GM19452 (cell line): ENCODE results near the gene SMG5.
"Not testable (repeated sequence)": the region's sequence is repeated elsewhere in the genome, so short reads cannot be mapped to it uniquely, and the experiment has no call there.

ENCODE experiments used
- ATAC-seq: cut with Tn5 transposase; IDR thresholded peaks from one replicate; pipeline ENCODE4 v1.9.1; 2021; ENCODE audit not compliant: unreplicated experiment

Gene SMG5

DNA sequence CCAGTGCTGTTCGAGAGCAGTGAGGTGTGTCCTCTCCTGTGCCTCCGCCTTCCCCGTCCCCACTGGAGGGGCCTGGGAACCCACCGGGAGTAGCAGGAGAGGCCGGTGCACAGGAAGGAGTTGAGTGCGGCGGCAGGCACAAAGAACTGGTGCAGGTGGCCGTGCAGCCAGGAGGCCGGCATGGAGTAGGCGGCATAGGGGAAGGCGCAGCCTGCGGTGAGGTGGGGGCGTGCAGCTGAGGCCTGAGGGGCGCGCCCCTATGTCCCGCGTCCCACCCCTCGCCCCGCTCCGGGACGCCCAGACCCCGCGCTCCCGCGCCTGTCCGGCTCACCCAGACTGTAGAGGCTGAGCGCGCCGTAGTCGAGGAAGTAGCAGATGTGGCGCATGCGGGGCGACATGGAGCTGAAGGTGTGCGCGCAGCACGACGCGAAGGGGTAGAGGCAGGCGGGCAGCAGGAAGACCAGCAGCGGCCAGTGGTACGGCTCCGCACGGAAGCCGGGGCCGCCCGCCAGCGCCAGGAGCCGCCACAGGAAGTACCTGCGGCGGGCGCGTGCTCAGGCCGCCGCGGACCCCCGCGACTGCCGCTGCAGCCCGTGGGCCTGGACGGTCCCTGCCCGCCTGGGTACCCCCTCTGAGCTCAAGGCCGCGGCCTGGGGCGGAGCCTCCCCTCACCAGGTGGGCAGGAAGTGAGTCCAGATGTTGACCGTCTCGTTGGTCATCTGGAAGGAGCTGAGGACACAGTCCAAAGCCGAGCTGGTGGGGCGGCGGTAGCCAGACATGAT lies 37.0 kb downstream of the SMG5 start:
- ATAC-seq = no peak

DNA sequence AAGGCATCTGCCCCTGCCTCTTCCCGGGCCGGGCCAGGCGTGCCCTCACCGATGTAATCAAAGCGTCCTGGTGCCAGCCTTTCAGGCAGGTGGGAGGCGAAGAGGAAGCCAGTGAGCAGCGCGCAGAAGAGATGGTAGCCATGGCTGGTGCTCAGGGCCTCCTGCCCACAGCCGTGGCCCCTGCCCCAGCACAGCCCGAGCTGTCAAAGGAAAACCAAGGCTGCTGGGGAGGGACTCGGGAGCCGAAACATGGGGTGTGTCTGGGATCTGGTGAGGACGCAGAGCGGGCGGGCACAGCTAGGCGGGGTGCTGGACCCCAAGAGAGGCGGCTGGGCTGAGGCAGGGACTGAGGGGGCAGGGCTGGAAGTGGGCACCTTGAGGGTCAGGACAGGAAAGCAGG lies 37.9 kb downstream of the SMG5 start:
- no peak for ATAC-seq

DNA sequence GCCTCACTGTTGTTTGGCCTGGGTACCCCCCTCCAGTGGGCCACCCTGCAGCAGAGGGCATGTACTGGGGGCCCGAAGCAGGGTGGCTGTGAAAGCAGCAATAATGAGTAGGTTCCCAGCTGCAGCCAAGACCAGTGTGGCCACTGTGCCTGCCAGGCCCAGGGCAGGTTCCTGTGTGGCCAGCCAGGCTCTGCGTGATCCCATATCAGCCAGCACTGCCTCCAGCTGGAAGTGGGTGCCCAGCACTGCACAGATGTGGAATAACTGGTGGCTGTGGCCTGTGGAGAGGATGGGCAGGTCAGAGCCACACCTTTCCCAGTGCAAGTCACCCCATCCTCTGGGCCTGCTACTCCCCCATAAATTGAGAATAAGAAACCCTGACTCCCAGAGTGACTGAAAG lies 38.5 kb downstream of the SMG5 start:
- ATAC-seq = no peak

DNA sequence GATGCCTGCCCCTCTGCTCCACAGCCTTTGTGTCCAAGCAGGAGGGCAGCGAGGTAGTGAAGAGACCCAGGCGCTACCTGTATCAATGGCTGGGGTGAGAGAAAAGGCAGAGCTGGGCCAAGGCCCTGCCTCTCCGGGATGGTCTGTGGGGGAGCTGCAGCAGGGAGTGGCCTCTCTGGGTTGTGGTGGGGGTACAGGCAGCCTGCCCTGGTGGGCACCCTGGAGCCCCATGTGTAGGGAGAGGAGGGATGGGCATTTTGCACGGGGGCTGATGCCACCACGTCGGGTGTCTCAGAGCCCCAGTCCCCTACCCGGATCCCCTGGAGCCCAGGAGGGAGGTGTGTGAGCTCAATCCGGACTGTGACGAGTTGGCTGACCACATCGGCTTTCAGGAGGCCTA lies 39.9 kb downstream of the SMG5 start:
- ATAC-seq = no peak

DNA sequence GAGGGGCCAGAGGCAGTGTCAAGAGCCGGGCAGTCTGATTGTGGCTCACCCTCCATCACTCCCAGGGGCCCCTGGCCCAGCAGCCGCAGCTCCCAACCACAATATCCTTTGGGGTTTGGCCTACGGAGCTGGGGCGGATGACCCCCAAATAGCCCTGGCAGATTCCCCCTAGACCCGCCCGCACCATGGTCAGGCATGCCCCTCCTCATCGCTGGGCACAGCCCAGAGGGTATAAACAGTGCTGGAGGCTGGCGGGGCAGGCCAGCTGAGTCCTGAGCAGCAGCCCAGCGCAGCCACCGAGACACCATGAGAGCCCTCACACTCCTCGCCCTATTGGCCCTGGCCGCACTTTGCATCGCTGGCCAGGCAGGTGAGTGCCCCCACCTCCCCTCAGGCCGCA lies 40.7 kb downstream of the SMG5 start, which contains the start of gene BGLAP:
BGLAP (plus strand) TSS at position 259 of the 400 bp plus-strand sequence; CDS start at position 307, 48 bp downstream.
- ATAC-seq = no peak

DNA sequence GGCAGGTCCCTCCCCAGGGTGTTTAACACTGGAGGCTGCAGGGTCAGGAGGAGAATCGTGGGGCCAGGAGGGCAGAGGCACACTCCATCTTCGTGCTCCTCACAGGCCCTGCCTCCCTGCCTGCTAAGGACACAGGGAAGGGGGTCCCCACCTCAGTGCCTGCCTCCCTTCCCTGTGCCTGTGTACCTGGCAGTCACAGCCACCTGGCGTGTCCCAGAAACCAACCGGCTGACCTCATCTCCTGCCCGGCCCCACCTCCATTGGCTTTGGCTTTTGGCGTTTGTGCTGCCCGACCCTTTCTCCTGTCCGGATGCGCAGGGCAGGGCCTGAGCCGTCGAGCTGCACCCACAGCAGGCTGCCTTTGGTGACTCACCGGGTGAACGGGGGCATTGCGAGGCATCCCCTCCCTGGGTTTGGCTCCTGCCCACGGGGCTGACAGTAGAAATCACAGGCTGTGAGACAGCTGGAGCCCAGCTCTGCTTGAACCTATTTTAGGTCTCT lies 41.3 kb downstream of the SMG5 start:
- ATAC-seq = no peak

DNA sequence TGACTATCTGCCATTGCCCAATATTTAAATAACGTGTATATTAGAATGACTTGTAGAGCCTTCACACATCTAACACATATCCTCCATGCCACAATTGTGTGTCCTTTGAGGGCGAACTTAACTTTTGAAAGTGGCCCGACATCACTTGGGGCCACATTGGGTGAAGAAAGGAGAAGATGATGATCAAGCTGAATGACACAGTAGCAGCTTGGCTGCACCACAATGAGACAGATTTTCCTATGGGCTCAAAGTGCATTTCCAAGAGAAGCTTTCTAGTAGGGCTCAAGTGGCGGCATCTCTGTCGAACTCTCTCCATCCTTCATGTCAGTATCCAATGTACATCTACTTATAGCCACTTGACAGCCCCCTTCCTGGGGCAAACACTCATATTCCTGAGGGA lies 44.4 kb downstream of the SMG5 start:
- no peak for ATAC-seq

DNA sequence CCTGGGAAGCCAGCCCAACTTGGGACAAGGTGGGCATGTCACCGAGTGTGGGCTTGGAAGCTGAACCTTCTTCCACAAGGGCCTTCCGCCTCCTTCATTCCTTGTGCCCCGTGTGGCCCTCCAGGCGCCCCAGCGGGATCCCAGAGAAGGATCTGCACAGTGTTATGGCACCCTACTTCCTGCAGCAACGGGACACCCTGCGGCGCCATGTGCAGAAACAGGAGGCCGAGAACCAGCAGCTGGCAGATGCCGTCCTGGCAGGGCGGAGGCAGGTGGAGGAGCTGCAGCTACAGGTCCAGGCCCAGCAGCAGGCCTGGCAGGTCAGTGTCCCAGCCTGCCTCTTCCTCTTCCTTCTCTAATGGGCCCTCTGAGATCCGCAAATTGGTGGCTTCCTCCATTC lies 46.5 kb downstream of the SMG5 start:
- no peak for ATAC-seq

DNA sequence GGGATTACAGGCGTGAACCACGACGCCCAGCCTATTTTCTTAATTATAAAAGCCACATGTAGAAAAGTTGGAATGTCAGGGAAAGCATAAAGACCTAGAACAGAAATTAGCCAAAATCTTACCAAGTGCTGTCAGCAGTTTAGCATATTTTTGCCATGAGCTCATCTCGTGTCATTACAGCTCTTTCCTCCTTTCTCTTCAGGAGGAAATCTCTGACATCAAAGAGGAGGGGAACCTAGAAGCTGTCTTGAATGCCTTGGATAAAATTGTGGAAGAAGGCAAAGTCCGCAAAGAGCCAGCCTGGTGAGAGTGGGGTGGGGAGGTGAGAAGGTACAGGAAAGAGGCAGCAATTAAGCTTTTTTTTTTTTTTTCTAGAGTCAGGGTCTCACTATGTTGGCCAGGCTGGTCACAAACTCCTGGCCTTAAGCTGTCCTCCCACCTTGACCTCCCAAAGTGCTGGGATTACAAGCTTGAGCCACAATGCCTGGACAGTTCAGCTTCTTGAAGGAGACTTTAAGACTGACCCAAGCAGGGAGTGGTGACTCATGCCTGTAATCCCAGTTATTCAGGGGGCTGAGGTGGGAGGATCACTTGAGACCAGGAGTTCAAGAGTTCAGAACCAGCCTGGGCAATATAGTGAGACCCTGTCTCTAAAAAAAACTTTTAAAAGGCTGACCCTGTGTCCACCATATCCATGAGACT lies 49.0 kb downstream of the SMG5 start:
- ATAC-seq = no peak

DNA sequence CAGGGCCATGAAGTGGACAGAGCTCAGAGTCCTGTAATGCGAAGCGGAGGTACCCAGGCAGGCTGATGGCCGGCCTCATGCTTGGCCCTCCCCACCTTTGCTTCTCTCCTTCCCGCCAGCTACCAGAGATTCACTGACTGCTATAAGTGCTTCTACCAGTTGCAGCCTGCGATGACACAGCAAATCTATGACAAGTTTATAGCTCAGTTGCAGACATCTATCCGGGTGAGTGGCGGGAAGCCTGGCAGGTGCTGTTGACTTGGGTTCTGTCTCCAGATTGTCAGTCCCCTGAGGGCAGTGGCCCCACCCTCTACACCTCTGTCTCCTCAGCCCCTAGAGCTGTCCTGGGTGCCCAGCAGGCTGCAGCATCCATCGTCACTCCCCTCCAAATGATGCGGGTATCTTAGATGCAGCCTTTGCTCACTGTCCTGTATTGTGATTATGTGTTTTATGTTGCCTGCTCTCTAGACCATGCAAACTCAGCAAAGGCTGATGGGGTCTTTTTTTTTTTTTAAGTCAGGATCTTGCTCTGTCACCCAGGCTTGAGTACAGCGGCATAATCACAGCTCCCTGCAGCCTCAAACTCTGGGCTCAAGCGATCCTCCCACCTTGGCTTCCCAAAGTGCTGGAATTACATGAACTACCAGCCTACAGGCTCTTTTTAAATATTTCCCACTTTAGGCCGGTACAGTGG lies 50.3 kb downstream of the SMG5 start:
- ATAC-seq = no peak

DNA sequence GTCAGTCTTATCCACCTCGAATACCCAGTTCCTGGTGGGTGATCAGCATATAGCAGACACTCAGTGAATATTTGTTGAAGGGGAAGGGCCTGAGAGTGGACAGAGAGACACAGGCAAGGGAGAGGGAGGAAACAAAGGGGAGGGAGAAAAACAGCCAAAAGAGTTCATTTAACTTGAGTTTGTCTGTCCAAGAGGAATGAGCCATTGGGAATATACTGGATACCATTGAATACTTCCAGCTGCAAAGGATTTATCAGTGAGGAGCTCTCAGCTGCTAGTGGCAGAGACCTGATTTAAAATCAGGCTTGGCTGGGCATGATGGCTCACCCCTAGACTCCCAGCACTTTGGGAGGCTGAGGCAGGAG lies 52.2 kb downstream of the SMG5 start:
- ATAC-seq = no peak

DNA sequence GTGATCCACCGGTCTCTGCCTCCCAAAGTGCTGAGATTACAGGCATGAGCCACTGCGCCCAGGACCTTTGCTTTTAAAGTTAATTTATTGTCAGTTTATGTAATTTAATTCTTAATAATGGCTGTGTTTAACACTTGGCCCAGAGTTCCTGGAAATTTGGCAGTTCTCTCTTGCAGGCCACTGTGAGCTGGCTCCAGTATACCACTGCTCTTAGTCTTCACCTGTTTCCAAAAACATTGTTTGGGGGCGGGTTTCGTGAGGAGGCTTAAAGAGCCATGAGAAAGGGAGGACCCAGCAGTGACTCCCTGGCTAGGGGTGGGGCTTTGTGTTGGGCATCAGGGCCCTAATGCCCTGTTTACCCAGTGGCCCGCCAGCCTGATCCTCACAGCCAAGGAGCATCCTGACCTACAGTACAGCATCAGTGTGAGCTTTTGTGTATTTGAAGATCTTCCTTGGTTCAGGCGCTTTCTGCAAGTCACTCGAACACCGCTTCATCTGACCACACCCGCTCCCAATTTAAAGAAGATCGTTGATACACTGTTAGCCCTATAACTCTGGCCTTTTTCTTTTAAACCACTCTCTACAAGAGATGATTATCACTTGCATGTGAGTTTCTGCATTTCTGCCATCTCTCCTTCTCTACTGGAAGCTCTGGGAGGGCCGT lies 52.7 kb downstream of the SMG5 start:
- no peak for ATAC-seq

DNA sequence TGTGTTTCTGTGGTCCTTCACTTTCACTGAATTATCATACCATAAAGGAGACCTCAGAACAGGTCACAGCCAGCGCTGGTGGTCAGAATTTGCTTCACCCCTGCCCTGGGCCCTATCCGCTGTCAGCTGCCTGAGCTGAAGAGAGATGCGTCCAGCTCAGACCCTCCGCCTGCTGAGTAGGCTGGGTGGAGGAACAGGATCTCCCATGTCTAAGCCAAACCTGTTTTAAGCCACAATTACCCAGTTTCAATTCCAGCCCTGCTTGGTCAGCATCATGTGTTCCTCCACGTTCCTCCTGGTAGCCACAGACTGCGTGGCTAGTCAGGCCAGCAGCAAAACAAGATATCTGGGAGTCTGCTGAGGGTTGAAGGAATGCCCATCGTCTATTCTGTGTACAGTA lies 54.1 kb downstream of the SMG5 start:
- no peak for ATAC-seq

DNA sequence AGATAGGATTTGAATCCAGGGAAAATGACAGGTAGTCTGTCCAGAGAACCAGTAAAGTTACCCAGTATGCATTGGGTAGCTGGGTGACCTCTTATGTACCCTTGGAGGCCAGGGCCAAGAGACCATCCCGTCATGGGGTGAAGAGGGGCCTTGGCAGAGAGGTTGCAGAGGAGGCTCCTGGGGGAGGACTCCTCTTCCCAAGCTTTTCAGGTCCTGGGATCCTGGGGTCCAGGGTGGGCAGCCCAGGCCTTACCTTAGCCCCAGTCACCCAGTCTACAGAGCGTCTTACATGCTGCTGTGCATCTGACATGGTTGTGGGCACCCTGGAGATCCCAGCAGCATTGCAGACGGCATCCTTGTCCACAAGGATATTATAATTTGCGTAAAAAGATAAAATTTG lies 55.8 kb downstream of the SMG5 start:
- peak; percentile 2 for ATAC-seq

DNA sequence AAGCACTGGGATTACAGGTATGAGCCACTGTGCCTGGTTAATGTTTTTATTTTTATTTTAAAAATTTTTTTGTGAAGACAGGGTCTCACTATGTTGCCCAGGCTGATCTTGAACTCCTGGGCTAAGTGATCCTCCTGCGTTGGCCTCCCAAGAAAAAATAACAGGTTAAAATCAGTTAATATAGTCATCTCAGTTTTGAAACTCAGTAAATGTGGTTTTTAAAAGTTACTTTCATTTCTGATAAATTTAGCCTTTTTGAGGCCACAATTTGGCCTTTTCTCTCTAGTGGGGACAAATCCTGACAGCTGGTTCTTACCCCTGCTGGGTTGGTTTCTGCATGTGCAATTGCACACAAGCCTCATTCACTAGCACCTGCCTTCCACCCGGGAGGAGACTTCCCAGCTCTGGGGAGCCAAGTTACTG lies 56.5 kb downstream of the SMG5 start:
- ATAC-seq = peak; percentile 59

DNA sequence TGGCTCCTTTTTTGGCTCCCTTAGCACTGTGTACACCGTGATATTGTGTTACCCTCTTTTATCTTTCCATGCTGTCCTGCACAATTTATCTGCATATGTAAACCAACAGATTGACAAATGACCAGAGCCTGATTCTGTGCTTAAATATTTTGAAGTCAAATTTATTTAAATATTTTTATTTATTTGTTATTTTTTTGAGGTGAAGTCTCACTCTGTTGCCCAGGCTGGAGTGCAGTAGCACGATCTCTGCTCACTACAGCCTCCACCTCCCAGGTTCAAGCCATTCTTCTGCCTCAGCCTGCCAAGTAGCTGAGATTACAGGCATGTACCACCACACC lies 57.0 kb downstream of the SMG5 start:
- no peak for ATAC-seq

DNA sequence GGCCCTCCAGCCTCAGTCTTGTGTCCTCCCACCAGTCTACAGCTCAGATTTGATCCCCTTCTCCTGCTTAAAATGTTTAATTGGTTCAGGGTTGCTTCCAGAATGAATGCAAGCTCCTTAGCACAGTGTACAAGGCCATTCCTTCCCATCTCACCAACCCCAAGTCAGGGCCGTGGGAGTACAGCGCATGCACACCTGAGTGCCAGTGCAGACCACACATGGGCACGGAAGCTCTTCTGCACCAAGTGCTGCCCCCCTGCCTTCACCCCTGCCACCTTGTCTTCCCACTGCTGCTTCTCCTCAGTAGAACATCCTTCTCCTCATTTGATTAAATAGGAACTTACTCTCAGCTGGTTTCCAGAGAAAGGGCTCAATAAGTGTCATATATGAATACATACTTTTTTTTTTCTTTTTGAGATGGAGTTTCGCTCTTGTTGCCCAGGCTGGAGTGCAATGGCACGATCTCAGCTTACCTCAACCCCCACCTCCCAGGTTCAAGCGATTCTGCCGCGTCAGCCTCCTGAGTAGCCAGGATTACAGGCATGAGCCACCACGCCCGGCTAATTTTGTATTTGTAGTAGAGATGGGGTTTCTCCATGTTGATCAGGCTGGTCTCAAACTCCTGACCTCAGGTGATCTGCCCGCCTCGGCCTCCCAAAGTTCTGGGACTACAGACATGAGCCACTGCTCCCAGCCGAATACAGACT lies 60.5 kb downstream of the SMG5 start:
- no peak for ATAC-seq

DNA sequence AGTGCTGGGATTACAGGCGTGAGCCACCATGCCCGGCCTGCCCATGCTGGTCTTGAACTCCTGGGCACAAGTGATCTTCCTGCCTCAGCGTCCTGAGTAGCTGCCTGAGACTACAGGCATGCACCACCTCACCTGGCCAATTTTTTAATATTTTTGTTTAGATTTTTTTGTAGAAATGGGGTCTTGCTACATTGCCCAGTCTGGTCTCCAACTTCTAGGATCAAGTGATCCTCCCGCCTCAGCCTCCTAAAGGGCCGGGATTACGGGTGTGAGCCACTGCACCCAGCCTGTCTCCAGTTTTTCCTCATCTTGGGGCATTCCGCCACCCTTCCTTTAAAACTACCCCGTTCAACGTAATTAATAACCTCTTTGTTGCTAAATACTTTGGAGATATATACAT lies 62.4 kb downstream of the SMG5 start:
- ATAC-seq = no peak

DNA sequence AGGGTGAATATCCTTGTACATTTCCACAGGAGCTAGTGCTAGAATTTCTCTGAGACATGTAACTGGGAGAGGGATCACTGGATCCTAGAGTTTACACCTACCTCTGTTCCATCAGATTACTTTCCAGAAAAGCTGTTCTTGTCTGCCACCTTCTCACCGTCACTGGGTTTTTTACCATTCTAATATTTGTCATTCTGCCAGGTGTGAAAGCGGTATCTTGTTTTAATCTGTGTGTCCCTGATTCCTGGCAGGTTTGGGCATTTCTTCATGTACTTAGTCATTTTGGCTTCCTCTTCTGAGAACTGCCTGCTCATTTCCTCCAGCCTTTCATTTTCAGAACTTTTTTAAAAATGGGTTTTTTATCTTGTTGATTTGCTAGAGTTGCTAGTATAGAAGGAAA lies 64.8 kb downstream of the SMG5 start:
- no peak for ATAC-seq

DNA sequence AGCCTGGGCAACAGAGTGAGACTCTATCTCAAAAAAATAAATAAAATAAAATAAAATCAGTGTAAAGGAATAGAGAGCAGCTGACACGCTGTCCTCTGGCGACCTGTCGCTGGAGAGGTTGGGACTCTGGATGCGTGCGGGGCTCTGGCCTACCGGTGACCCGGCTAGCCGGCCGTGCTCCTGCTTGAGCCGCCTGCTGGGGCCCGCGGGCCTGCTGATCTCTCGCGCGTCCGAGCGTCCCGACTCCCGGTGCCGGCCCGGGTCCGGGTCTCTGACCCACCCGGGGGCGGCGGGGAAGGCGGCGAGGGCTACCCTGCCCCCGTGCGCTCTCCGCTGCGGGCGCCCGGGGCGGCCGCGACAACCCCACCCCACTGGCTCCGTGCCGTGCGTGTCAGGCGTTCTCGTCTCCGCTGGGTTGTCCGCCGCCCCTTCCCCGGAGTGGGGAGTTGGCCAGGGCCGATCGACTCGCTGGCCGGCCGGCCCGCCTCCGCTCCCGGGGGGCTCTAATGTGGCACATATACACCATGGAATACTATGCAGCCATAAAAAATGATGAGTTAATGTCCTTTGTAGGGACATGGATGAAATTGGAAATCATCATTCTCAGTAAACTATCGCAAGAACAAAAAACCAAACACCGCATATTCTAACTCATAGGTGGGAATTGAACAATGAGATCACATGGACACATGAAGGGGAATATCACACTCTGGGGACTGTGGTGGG lies 66.1 kb downstream of the SMG5 start:
- not testable (repeated sequence) for ATAC-seq
